A549 (cell line): ENCODE measurements around the gene ATG10.

ENCODE experiments used
- BHLHE40 ChIP-seq: IDR thresholded peaks from 2 replicates; pipeline ENCODE4 v1.6.1; 2012; ENCODE audit warnings: low read depth, low read length, inconsistent platforms
- CEBPB ChIP-seq, 2 experiments: fragments of >200 bp in 1 of 2; sonication (Bioruptor Twin) in 1 of 2; formaldehyde crosslinking in 1 of 2; IDR thresholded peaks; 2 replicates each; pipeline ENCODE4 v1.6.1; 2012 to 2016
- CHD2 ChIP-seq: fragments of 150-350 bp; IDR thresholded peaks from 2 replicates; pipeline ENCODE4 v1.6.1; 2014; ENCODE audit warnings: low read length; ENCODE audit not compliant: partially characterized antibody
- CTCF ChIP-seq: fragments of >200 bp; sonication (Bioruptor Twin); formaldehyde crosslinking; IDR thresholded peaks from 3 replicates; pipeline ENCODE4 v1.5.1; 2016
- E2F6 ChIP-seq: IDR thresholded peaks from 2 replicates; pipeline ENCODE4 v1.6.1; 2012; ENCODE audit warnings: low read depth, borderline replicate concordance
- EP300 ChIP-seq, 2 experiments: fragments of >200 bp; sonication (Bioruptor Twin); formaldehyde crosslinking; IDR thresholded peaks; 2 replicates in 1 of 2; 3 replicates in 1 of 2; pipeline ENCODE4 v1.6.1; 2016 to 2017
- ESRRA ChIP-seq: fragments of 150-350 bp; IDR thresholded peaks from 2 replicates; pipeline ENCODE4 v1.6.1; 2014; ENCODE audit warnings: mild to moderate bottlenecking, low read length, borderline replicate concordance
- FOXS1 ChIP-seq: fragments of 250-450 bp; sonication (Bioruptor Pico); IDR thresholded peaks from 2 replicates; pipeline ENCODE4 v1.5.0; 2020; ENCODE audit warnings: mild to moderate bottlenecking, moderate library complexity
- POLR2A ChIP-seq: IDR thresholded peaks from 2 replicates; pipeline ENCODE4 v1.6.1; 2012; ENCODE audit warnings: mild to moderate bottlenecking, low read length
- POLR2AphosphoS2 ChIP-seq: conservative IDR thresholded peaks from 2 replicates; pipeline ENCODE4 v1.6.1; 2012; ENCODE audit warnings: low read length, improper control_type of control experiment, inconsistent platforms
- RAD21 ChIP-seq, 2 experiments: fragments of >200 bp in 1 of 2; sonication (Bioruptor Twin) in 1 of 2; formaldehyde crosslinking in 1 of 2; IDR thresholded peaks in 1 of 2; conservative IDR thresholded peaks in 1 of 2; 2 replicates in 1 of 2; 3 replicates in 1 of 2; pipeline ENCODE4 v1.6.1; 2012 to 2018; ENCODE audit warnings: inconsistent platforms in 1 of 2
- SREBF2 ChIP-seq: fragments of 450-650 bp; IDR thresholded peaks from 2 replicates; pipeline ENCODE4 v1.6.1; 2014; ENCODE audit warnings: mild to moderate bottlenecking, moderate library complexity

DNA sequence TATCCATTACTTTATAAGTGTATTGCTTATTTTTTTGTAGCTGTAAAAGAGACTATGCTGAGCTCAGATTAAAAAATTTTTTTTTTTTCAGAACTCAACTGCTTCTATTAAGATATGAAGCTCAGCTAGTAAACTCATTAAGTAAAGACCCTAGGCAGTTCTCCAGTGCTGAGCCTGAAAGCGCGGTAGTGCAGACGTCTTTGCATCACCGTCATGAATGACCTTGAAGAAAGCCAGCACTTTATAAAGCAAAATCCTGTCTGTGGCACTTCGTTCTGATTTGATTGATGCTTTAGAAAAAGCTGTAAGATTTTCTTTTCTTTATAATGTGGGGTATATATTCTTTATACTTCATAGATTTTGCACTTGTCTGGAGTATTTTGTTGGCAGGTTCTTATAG is 105.7 kb downstream of the ATG10 start:
- no peak for TF ChIP-seq CTCF
- no peak for TF ChIP-seq POLR2A
- TF ChIP-seq POLR2AphosphoS2, result no peak
- TF ChIP-seq RAD21 (conservative IDR thresholded peaks at IDR 0.05 in 1 of 2, IDR thresholded peaks at IDR 0.05 in 1 of 2), result no peak
- no peak for TF ChIP-seq ESRRA
- no peak for TF ChIP-seq E2F6
- TF ChIP-seq CHD2, result no peak
- TF ChIP-seq EP300 (IDR thresholded peaks at IDR 0.05), result no peak
- no peak for TF ChIP-seq FOXS1 (CRISPR knock-in tag)
- TF ChIP-seq SREBF2, result no peak
- no peak for TF ChIP-seq CEBPB (IDR thresholded peaks at IDR 0.05)
- TF ChIP-seq BHLHE40, result no peak
